Naive thymus-derived CD8-positive, alpha-beta T cell (primary cell): ENCODE measurements around the gene UGT1A5. TPM values are rescaled to one million over a fixed set of nuclear protein-coding genes. Genes with fewer than 3 reads are reported as not detected.

Source experiments
- ATAC-seq, 2 donors: fragments of 150-1000 bp; cut with Tn5 transposase in 1 of 2; sonication (Bioruptor Pico), chemical (Tn5 transposase) in 1 of 2; 1 replicate in 1 of 2; 2 replicates in 1 of 2; pipeline ENCODE4 v1.10.0; 2021; ENCODE audit warnings: mild to moderate bottlenecking in 2 of 2, moderate library complexity in 2 of 2
- POLR2A ChIA-PET: fragments of 350-600 bp; sonication (Branson Sonifier 250); formaldehyde crosslinking; loops from one replicate; lab custom pipeline; 2021; ENCODE audit warnings: antibody characterized with exemption; lab: Charles Lee
- DNase-seq, 10 donors: peaks; one replicate each; pipeline versions ENCODE4 v3.0.0 to v3.0.0-alpha.2; 2020 to 2022
- H3K27ac Mint-ChIP-seq, 10 donors: one replicate each; pipeline ENCODE4 v1.8.0; 2020 to 2022; ENCODE audit warnings: mild to moderate bottlenecking in 10 of 10, mixed read lengths in 10 of 10, moderate library complexity in 4 of 10, inconsistent platforms in 1 of 10
- H3K27me3 Mint-ChIP-seq, 5 donors: one replicate each; pipeline ENCODE4 v1.8.0; 2021 to 2022; ENCODE audit warnings: mixed read lengths in 5 of 5
- H3K36me3 Mint-ChIP-seq, 3 donors: one replicate each; pipeline ENCODE4 v1.8.0; 2020 to 2022; ENCODE audit warnings: mixed read lengths in 3 of 3, mild to moderate bottlenecking in 2 of 3, inconsistent platforms in 1 of 3
- H3K4me1 Mint-ChIP-seq, 4 donors: one replicate each; pipeline ENCODE4 v1.8.0; 2021 to 2022; ENCODE audit warnings: mixed read lengths in 4 of 4
- H3K4me3 Mint-ChIP-seq, 10 donors: one replicate each; pipeline ENCODE4 v1.8.0; 2020 to 2022; ENCODE audit warnings: mild to moderate bottlenecking in 10 of 10, mixed read lengths in 10 of 10, moderate library complexity in 6 of 10, inconsistent platforms in 1 of 10
- H3K9me3 Mint-ChIP-seq, 9 donors: one replicate each; pipeline ENCODE4 v1.8.0; 2020 to 2022; ENCODE audit warnings: mixed read lengths in 9 of 9, mild to moderate bottlenecking in 3 of 9, inconsistent platforms in 1 of 9, moderate library complexity in 1 of 9
- polyA plus RNA-seq, 3 donors: library from polyadenylated mRNA; unstranded; fragments of 300-500 nt; fragmentation: Illumina TruSeq; gene quantifications; one replicate each; pipeline ENCODE4 v1.2.3, GENCODE V29; 2021
- total RNA-seq, 8 experiments: library from RNA in 2 of 8; stranded (reverse) in 2 of 8; gene quantifications; one replicate each; pipeline ENCODE4 v1.2.3 and lab custom pipeline; 2021 to 2026

UGT1A5 gene
- total RNA-seq (not detected), polyA plus RNA-seq (not detected)

GRCh38 chr2:233712611-233713261, at the start of gene UGT1A5:
Gene UGT1A5 (plus strand): TSS chr2:233712907. CDS start chr2:233712992, 85 bp downstream.
- Mint-ChIP-seq H3K9me3 (no peaks in the 10 kb centered on the region), H3K27me3 (peaks cover 6 to 52% (median 24%) of the 10 kb centered on the region in 5 donors), H3K4me1 (peaks cover 0 to 6% (median 2%) of the 10 kb centered on the region in 4 donors), H3K4me3 (peak within 1 kb of the TSS in 1 of 10 donors; percentile 52), H3K27ac (no peak within 1 kb of the TSS), H3K36me3 (no peaks in the 10 kb centered on the region)
- DNase-seq (no peak), ATAC-seq (no peak)
- POLR2A ChIA-PET, result no interaction called here

- H3K9me3 Mint-ChIP-seq, result peaks cover 0 to 23% (median 10%) of the 10 kb centered on the region in 9 donors
- no peaks in the 10 kb centered on the region for H3K4me1 Mint-ChIP-seq
- H3K36me3 Mint-ChIP-seq, result peaks cover 0 to 12% (median 0%) of the 10 kb centered on the region in 3 donors
- ATAC-seq, result no peak
- DNase-seq, result no peak
- POLR2A ChIA-PET, result no interaction called here
- peaks cover 10 to 50% (median 27%) of the 10 kb centered on the region in 5 donors for H3K27me3 Mint-ChIP-seq
- H3K27ac Mint-ChIP-seq, result no peak overlapping the region
- H3K4me3 Mint-ChIP-seq, result no peak overlapping the region
Observed at GRCh38 chr2:233663911-233664310, 48.8 kb upstream of the UGT1A5 start.

- Mint-ChIP-seq H3K9me3 (peaks cover 0 to 19% (median 9%) of the 10 kb centered on the region in 9 donors), H3K4me1 (no peaks in the 10 kb centered on the region), H3K27ac (no peak overlapping the region), H3K36me3 (peaks cover 0 to 5% (median 0%) of the 10 kb centered on the region in 3 donors), H3K4me3 (no peak overlapping the region), H3K27me3 (peaks cover 18 to 44% (median 27%) of the 10 kb centered on the region in 5 donors)
- DNase-seq, result no peak
- no peak for ATAC-seq
- POLR2A ChIA-PET, result no interaction called here
Observed at GRCh38 chr2:233668605-233669260, 44.0 kb upstream of the UGT1A5 start.

GRCh38 chr2:233671290-233672161, 41.2 kb upstream of the UGT1A5 start, which contains the start of gene UGT1A9:
Gene UGT1A9 (plus strand): TSS chr2:233671898. CDS start chr2:233671935, 37 bp downstream.
- no peak within 1 kb of the TSS for H3K27ac Mint-ChIP-seq
- no peak for DNase-seq
- peaks cover 0 to 10% (median 3%) of the 10 kb centered on the region in 9 donors for H3K9me3 Mint-ChIP-seq
- POLR2A ChIA-PET, result interaction anchor here (0.6 kb wide), 1 partner anchor 99 kb away, joined by 3 read pairs; no protein-coding TSS in a partner anchor
- no peaks in the 10 kb centered on the region for H3K36me3 Mint-ChIP-seq
- peaks cover 12 to 36% (median 23%) of the 10 kb centered on the region in 5 donors for H3K27me3 Mint-ChIP-seq
- no peaks in the 10 kb centered on the region for H3K4me1 Mint-ChIP-seq
- H3K4me3 Mint-ChIP-seq, result no peak within 1 kb of the TSS
- no peak for ATAC-seq

GRCh38 chr2:233672886-233673285, 39.8 kb upstream of the UGT1A5 start:
- H3K36me3 Mint-ChIP-seq, result no peaks in the 10 kb centered on the region
- H3K4me3 Mint-ChIP-seq, result no peak overlapping the region
- peaks cover 0 to 10% (median 3%) of the 10 kb centered on the region in 9 donors for H3K9me3 Mint-ChIP-seq
- peaks cover 12 to 47% (median 23%) of the 10 kb centered on the region in 5 donors for H3K27me3 Mint-ChIP-seq
- H3K4me1 Mint-ChIP-seq, result no peaks in the 10 kb centered on the region
- H3K27ac Mint-ChIP-seq, result no peak overlapping the region
- DNase-seq (no peak), ATAC-seq (no peak)
- POLR2A ChIA-PET, result no interaction called here

- DNase-seq (no peak), ATAC-seq (no peak)
- Mint-ChIP-seq H3K36me3 (no peaks in the 10 kb centered on the region), H3K4me1 (no peaks in the 10 kb centered on the region), H3K4me3 (no peak overlapping the region), H3K27ac (no peak overlapping the region), H3K9me3 (peaks cover 0 to 4% (median 0%) of the 10 kb centered on the region in 9 donors), H3K27me3 (peaks cover 12 to 39% (median 24%) of the 10 kb centered on the region in 5 donors)
- POLR2A ChIA-PET, result no interaction called here
Observed at GRCh38 chr2:233673896-233674295, 38.8 kb upstream of the UGT1A5 start.

- Mint-ChIP-seq H3K27me3 (peaks cover 12 to 36% (median 24%) of the 10 kb centered on the region in 5 donors), H3K4me3 (no peak overlapping the region), H3K27ac (no peak overlapping the region), H3K36me3 (no peaks in the 10 kb centered on the region), H3K9me3 (peaks cover 0 to 4% (median 0%) of the 10 kb centered on the region in 9 donors), H3K4me1 (no peaks in the 10 kb centered on the region)
- POLR2A ChIA-PET, result no interaction called here
- DNase-seq (no peak), ATAC-seq (no peak)
Observed at GRCh38 chr2:233674314-233674713, 38.4 kb upstream of the UGT1A5 start.

GRCh38 chr2:233674995-233675394, 37.7 kb upstream of the UGT1A5 start:
- no peaks in the 10 kb centered on the region for H3K36me3 Mint-ChIP-seq
- ATAC-seq (no peak), DNase-seq (no peak)
- no peak overlapping the region for H3K4me3 Mint-ChIP-seq
- POLR2A ChIA-PET, result no interaction called here
- peaks cover 14 to 36% (median 22%) of the 10 kb centered on the region in 5 donors for H3K27me3 Mint-ChIP-seq
- H3K27ac Mint-ChIP-seq, result no peak overlapping the region
- H3K9me3 Mint-ChIP-seq, result peaks cover 0 to 4% (median 0%) of the 10 kb centered on the region in 9 donors
- H3K4me1 Mint-ChIP-seq, result no peaks in the 10 kb centered on the region

GRCh38 chr2:233676046-233676445, 36.7 kb upstream of the UGT1A5 start:
- Mint-ChIP-seq H3K9me3 (peaks cover 0 to 1% (median 0%) of the 10 kb centered on the region in 9 donors), H3K27ac (no peak overlapping the region), H3K4me1 (no peaks in the 10 kb centered on the region), H3K36me3 (no peaks in the 10 kb centered on the region), H3K27me3 (peaks cover 8 to 31% (median 16%) of the 10 kb centered on the region in 5 donors), H3K4me3 (no peak overlapping the region)
- POLR2A ChIA-PET, result no interaction called here
- DNase-seq (no peak), ATAC-seq (no peak)

- H3K4me1 Mint-ChIP-seq, result peaks cover 0 to 5% (median 0%) of the 10 kb centered on the region in 4 donors
- no peak overlapping the region for H3K4me3 Mint-ChIP-seq
- no peaks in the 10 kb centered on the region for H3K9me3 Mint-ChIP-seq
- ATAC-seq (no peak), DNase-seq (no peak)
- H3K36me3 Mint-ChIP-seq, result no peaks in the 10 kb centered on the region
- POLR2A ChIA-PET, result no interaction called here
- peaks cover 3 to 17% (median 13%) of the 10 kb centered on the region in 5 donors for H3K27me3 Mint-ChIP-seq
- no peak overlapping the region for H3K27ac Mint-ChIP-seq
Observed at GRCh38 chr2:233679196-233679595, 33.5 kb upstream of the UGT1A5 start.

GRCh38 chr2:233680361-233681045, 32.2 kb upstream of the UGT1A5 start:
- H3K4me3 Mint-ChIP-seq, result no peak overlapping the region
- H3K4me1 Mint-ChIP-seq, result peaks cover 0 to 5% (median 0%) of the 10 kb centered on the region in 4 donors
- H3K9me3 Mint-ChIP-seq, result no peaks in the 10 kb centered on the region
- ATAC-seq (no peak), DNase-seq (no peak)
- POLR2A ChIA-PET, result no interaction called here
- H3K27ac Mint-ChIP-seq, result no peak overlapping the region
- no peaks in the 10 kb centered on the region for H3K36me3 Mint-ChIP-seq
- H3K27me3 Mint-ChIP-seq, result peaks cover 3 to 17% (median 13%) of the 10 kb centered on the region in 5 donors

GRCh38 chr2:233681521-233682099, 31.1 kb upstream of the UGT1A5 start, which contains the start of gene UGT1A7:
Gene UGT1A7 (plus strand): TSS chr2:233681901. CDS start chr2:233681938, 37 bp downstream.
- no peaks in the 10 kb centered on the region for H3K36me3 Mint-ChIP-seq
- H3K27me3 Mint-ChIP-seq, result peaks cover 6 to 15% (median 10%) of the 10 kb centered on the region in 5 donors
- no peak within 1 kb of the TSS for H3K27ac Mint-ChIP-seq
- no peak for ATAC-seq
- DNase-seq, result no peak
- H3K4me1 Mint-ChIP-seq, result peaks cover 0 to 5% (median 0%) of the 10 kb centered on the region in 4 donors
- POLR2A ChIA-PET, result no interaction called here
- no peak within 1 kb of the TSS for H3K4me3 Mint-ChIP-seq
- H3K9me3 Mint-ChIP-seq, result peaks cover 0 to 2% (median 0%) of the 10 kb centered on the region in 9 donors
